ENCODE data around the gene FES.
"Not testable (repeated sequence)": the region's sequence is repeated elsewhere in the genome, so short reads cannot be mapped to it uniquely, and the experiment has no call there.

The FES gene

GRCh38 chr15:90862487-90862886, 21.8 kb upstream of the FES start:
- no peak for DNase-seq

DNA sequence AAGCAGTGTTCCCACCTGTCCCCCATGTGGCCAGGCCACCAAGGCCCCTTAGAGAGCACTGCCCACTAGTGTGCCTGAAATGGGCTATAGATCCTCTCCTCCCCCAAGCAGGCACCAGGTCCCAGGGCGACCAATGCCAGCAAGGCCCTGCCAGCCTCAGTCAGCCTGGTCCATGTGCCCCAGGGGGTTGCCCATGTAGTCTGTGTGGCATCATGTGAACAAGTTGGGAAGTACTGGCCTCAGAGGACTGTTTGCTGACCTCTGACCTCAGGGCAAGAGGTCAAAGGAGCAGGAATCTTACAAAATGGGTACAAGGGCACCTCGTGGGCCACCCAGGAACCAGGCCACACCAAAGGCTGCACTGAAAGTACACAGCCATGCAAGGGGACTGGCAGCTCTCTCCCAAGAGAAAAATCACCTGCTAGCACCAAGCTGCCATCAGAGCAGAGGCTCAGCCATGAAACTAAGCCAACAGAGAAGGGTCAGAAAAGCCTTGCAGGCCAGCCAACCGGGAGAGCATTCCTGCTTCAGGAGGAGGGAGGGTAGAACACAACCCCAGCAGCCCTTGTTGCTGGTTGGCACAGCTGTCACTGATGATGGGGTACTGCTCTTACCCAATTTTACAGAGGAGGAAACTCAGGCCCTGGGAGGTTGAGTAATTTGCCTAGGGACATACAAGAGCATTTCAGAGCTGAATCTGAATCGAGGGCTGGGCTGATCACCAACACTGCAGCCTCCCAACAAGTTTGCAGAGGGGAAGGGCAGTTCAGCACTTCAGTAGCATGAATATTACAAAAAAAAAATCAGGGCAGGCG, 21.1 kb upstream of the FES start:
- DNase-seq = peak; percentile 42

DNA sequence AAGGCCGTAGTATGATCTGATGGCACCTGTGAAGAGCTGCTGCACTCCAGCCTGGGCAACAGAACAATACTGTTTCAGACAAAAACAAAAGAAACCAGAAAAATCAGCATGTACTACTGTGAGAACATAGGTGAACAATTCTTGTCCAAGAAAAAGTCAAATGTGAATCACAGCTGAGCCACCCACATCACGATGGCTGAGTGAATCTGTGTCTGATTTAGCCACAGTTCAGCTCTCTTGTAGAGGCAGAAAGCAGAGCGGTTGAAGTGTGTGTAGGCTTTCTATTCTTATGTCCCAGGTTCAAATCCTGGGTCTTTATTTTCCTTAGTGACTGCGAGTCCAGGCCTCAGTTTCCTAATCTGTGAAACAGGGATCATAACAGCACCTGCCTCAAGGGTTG, 20.3 kb upstream of the FES start:
- no peak for DNase-seq

- no peak for DNase-seq
Observed at GRCh38 chr15:90864507-90864906, 19.8 kb upstream of the FES start.

- no peak for DNase-seq
Observed at GRCh38 chr15:90865702-90866101, 18.6 kb upstream of the FES start.

DNA sequence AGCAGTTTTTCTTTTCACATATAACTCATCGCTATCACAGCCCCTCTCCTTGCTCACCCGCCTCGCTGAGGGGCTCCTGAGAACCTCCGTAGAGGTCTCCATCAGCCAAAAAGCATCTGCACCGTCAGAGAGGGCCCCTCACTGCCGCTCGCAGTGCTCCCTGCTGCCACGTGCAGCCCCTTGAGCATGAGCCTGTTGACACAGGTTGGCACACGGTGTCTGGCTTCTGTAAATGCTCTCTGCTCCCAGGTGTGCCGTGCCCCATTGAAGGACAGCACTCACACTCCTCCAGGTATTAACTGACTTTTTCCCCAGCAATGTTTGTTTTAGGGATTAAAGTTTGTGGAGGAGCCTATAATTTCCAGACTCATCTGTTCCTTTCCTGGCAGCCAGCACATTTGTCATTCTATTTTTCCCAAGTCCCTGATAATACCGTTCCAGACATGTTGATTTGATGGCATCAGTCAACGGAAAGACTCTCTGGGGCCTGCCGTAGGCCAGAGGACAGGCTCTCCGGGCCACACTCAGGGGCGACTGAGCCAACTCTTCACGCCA, 18.1 kb upstream of the FES start:
- DNase-seq = no peak

DNA sequence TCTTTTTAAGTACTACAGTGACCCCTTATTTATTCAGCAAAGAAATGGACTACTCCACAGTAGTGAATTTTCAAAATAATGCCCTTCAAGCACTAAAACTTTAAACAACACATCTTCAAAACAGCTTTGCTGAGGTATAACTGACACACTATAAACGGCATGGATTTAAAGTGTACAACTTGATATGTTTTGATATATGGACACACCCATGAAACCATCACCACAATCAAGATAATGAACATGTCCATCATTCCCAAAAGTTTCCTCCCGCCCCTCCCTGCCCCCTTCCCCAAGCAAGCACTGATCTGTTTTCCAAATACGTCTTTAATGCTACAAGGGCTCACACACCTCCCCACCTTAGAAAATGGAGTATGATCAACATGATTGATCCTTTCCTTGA, 17.5 kb upstream of the FES start:
- no peak for DNase-seq

DNA sequence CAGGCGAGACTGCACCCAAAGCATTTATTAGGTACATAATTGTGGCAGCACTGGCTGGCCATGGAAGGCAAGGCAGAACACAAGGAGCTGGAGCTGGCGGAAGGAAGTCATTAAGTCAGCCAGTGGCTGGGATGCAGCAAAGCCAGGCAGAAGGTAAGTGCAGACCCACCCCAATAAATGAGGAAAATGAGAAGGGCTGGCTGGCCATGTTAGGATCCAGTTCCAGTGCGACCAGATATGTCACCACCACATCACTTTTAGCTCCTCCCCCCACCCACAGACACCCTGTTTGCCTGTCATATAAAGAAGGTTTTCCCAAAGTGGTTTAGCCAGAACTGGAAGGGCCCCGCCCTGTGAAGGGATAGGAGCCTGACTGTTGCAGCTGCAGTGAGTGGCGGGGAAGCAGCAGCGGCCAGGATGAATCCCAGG, 16.0 kb upstream of the FES start, which contains the start of gene FURIN:
Gene FURIN, plus strand, starts transcription at position 328 of the 429 bp plus-strand sequence. CDS start 7,153 bp downstream, outside the sequence.
- DNase-seq = no peak

DNA sequence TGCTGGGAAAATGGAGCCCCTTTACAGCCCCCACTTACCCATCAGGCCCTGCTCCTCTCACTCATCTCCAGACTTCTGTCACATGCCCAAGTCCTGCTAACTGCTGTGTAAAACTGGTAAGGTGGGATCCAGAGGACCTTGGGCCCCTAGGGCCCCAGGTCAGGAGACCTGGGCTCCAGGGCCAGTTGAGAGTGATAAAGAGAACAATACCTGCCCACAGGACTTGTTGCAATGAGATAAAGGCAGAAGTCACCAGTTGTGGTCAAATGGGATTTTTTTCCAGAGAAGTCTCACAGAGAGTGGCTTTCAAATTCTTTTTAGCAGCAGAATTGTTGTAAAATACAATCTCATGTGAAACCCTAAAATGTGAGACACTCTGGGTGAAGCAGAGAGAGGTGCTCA, 15.2 kb upstream of the FES start:
- DNase-seq = no peak

DNA sequence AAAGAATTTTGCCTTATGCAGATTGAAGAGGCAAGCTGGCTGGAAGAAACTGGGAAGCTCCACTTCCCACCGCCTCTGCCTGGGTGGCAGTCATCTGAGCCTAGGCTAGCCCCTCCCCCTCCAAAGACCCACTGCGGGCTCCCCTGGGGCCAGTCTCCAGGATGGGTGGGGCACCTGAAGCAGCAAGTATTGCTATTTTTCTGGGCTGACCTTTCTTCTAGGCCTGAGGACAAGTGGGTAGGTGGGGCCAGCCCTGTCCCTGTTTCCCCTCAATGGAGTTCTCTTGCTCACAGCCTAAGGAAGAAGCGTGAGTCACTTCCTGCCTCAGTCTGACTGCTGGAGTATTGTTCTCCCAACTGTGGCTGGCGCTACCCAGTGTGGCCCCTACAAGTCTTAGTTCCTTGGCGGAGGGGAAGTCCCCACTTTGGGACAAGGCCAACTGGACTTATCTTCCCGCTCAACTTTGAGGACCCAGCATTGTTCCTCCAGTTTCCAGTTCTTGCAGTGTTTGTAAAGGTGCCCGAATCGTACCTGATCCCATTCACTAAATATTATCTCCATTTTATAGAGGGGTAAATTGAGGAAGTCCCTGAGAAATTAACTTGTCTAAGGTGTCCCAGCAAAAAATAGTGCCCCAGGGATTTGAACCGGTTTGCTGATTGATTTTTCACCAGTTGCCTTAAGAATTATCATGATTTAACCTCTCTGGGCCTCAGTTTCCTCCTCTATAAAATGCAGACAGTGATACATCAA, 14.5 kb upstream of the FES start:
- DNase-seq = peak; percentile 92

DNA sequence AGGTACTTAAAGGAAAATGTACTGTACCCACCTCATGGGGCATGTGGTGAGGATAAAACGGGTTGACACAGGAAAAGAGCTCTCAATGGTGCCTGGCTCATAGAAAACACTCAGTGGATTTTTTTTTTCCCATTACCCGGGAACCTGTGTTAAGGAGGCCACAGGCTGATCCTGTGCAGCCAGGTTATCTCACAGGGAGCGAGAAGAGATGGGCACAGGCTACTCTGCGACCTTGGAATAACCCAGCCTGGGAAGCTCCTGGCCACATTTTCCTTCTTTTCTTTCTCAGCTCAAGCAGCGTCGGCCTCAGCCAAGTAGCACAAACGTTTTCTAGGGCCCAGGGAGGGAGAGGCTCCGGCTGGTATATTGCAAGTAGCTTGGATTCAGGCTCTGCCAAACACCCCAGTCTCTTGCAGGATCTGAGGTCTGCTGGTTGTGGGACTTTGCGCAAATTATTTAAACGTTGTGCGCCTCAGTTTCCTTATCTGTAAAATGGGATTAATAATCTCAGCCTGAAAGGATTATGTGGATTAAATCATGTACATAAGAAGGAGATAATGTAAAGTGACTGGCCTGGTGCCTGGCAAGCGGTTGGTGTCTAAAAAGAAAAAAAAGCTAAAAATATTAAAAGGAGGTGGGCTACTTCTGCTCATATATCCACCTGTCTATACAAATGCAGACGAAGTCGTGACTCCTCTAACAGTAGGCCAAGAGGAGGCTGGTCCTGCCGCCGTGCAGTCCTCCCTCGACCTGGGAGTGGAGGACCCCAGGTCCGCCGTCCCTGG, 13.8 kb upstream of the FES start:
- DNase-seq = peak; percentile 23

GRCh38 chr15:90871139-90871715, 13.1 kb upstream of the FES start:
- peak; percentile 41 for DNase-seq

- DNase-seq = peak; percentile 25
Observed at GRCh38 chr15:90871716-90872485, 12.4 kb upstream of the FES start.

DNA sequence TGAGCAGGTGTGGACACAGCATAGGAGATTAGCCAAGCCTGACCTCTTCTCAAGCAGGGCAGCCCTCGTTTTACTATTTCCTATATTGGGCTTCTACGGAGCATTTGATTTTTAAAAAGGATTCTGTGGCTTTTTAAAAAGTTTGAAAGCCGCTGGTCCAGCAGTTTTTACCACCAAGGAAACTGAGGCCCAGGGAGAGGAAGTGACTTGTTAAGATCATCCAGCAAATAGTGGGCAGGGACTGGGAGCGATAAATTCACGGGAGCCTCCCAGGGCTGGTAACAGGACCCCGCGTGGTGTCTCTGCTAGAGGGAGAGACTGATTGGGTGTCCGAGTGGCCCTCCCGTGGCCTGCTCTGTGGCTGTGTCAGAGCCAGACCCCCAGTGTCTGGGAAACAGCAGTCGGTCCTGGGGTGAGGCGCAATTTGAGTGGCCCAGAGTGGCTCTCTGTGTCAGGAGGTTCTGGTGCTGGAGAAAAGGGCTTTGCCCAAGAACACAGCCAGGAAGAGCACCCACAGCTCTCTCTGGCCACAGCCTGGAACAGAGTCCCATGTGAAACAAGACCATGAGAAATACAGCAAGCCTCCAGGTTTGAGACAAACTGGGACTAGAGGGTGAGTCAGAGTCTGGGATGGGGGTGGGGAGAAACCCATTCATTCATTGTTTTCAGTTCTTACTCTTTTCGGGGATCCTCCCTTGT, 11.7 kb upstream of the FES start:
- peak; percentile 76 for DNase-seq

GRCh38 chr15:90873488-90873997, 10.8 kb upstream of the FES start:
- no peak for DNase-seq

GRCh38 chr15:90873998-90874605, 10.2 kb upstream of the FES start:
- no peak for DNase-seq

DNA sequence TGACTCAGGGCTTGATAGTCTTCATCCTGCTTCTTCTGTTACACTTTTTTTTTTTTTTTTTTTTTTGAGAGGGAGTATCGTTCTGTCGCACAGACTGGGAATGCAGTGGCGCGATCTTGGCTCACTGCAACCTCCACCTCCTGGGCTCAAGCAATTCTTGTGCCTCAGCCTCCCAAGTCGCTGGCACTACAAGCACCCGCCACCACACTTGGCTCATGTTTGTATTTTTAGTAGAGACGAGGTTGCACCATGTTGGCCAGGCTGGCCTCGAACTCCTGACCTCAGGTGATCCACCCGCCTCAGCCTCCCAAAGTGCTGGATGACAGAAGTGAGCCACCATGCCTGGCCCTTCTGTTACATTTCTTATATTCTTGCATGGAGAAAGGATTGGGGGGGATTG, 9.3 kb upstream of the FES start:
- not testable (repeated sequence) for DNase-seq

GRCh38 chr15:90875549-90875981, 8.7 kb upstream of the FES start:
- no peak for DNase-seq

- no peak for DNase-seq
Observed at GRCh38 chr15:90876046-90876445, 8.3 kb upstream of the FES start.

DNA sequence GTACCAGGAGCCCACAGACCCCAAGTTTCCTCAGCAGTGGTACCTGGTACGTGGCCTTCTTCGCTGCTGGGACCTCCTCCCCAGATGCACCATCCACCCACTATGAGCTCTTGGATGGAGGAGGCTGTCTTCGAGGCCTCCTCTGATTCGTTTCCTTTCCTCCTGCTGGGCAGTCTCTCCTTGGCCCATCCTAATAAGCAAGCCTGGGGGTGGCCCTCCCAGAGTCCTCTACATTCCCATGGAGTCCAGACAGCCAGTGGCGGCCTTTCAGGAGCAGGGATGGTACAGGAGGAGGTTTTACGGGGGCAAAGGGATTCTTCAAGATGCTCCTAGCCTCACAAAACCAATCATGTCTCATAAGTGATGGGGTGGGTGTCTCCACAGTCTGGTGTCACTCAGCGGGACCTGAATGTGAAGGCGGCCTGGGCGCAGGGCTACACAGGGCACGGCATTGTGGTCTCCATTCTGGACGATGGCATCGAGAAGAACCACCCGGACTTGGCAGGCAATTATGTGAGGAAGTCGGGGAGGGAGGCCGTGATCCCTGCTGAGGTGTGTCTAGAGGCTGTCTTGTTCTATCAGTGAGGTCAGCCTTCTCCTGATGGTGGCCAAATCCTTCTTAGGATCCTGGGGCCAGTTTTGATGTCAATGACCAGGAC, 7.7 kb upstream of the FES start:
- no peak for DNase-seq
